K562 (cell line): ENCODE data around the gene ZP1. TPM values are rescaled to one million over a fixed set of nuclear protein-coding genes. Genes with fewer than 3 reads are reported as not detected.
A peak's percentile ranks its signal among the peaks of the same experiment; 100 is the strongest.

Experiments
- ADNP ChIP-seq: fragments of 200-800 bp; sonication (Bioruptor generic); IDR thresholded peaks from 2 replicates; pipeline ENCODE4 v1.6.1; 2016; ENCODE audit warnings: missing genetic modification characterization, missing compliant biosample characterization
- CC2D1A ChIP-seq: fragments of 450-650 bp; IDR thresholded peaks from 2 replicates; pipeline ENCODE4 v1.6.1; 2017; ENCODE audit warnings: mild to moderate bottlenecking
- CEBPG ChIP-seq, 3 experiments: fragments of 200-800 bp in 1 of 3; sonication (Bioruptor generic) in 1 of 3; sonication (generic) in 1 of 3; formaldehyde crosslinking in 1 of 3; IDR thresholded peaks in 2 of 3; conservative IDR thresholded peaks in 1 of 3; 2 replicates each; pipeline versions ENCODE4 v1.6.1 to v1.8.0; 2016 to 2022; ENCODE audit warnings: missing compliant biosample characterization in 2 of 3, missing genetic modification characterization in 2 of 3, mild to moderate bottlenecking in 1 of 3, missing genetic modification reagents in 1 of 3
- FOXA3 ChIP-seq, 2 experiments: fragments of 450-650 bp in 1 of 2; sonication (generic) in 1 of 2; formaldehyde crosslinking; IDR thresholded peaks in 1 of 2; conservative IDR thresholded peaks in 1 of 2; 2 replicates each; pipeline versions ENCODE4 v1.4.0 to v1.8.0; 2020 to 2022; ENCODE audit warnings: mild to moderate bottlenecking in 2 of 2, missing genetic modification reagents in 1 of 2
- FOXJ3 ChIP-seq: sonication (generic); formaldehyde crosslinking; IDR thresholded peaks from 2 replicates; pipeline ENCODE4 v1.4.0; 2020; ENCODE audit warnings: mild to moderate bottlenecking, missing genetic modification reagents
- GATAD2A ChIP-seq: fragments of 450-650 bp; IDR thresholded peaks from 2 replicates; pipeline ENCODE4 v1.6.1; 2017
- GTF2F1 ChIP-seq: IDR thresholded peaks from 2 replicates; pipeline ENCODE4 v1.6.1; 2011; ENCODE audit warnings: low read depth, low read length, improper control_type of control experiment
- HIVEP1 ChIP-seq: fragments of 250-450 bp; sonication (Bioruptor Pico); IDR thresholded peaks from 2 replicates; pipeline ENCODE4 v1.4.0; 2020; ENCODE audit warnings: mild to moderate bottlenecking
- HMG20A ChIP-seq: fragments of 450-650 bp; formaldehyde crosslinking; conservative IDR thresholded peaks from 2 replicates; pipeline ENCODE4 v1.4.0; 2020; ENCODE audit warnings: mild to moderate bottlenecking, mixed read lengths
- KDM1A ChIP-seq, 2 experiments: fragments of 450-650 bp; IDR thresholded peaks; 2 replicates each; pipeline ENCODE4 v1.6.1; 2016; ENCODE audit warnings: mild to moderate bottlenecking in 2 of 2
- MBD2 ChIP-seq: sonication (generic); IDR thresholded peaks from 2 replicates; pipeline ENCODE4 v1.6.1; 2016; ENCODE audit warnings: low read depth, borderline replicate concordance
- MEF2A ChIP-seq: IDR thresholded peaks from 2 replicates; pipeline ENCODE4 v1.6.1; 2011; ENCODE audit warnings: low read depth, mild to moderate bottlenecking, low read length, moderate library complexity; ENCODE audit not compliant: control insufficient read depth
- NFE2L1 ChIP-seq: fragments of 450-650 bp; IDR thresholded peaks from 2 replicates; pipeline ENCODE4 v1.6.1; 2016; ENCODE audit warnings: missing genetic modification characterization, low read depth, mild to moderate bottlenecking, missing compliant biosample characterization, moderate library complexity, borderline replicate concordance
- PHB ChIP-seq: fragments of 250-450 bp; sonication (Bioruptor Pico); IDR thresholded peaks from 2 replicates; pipeline ENCODE4 v1.5.0; 2021
- SMAD2 ChIP-seq: fragments of 150-350 bp; IDR thresholded peaks from 2 replicates; pipeline ENCODE4 v1.6.1; 2014; ENCODE audit warnings: low read depth, mild to moderate bottlenecking, low read length
- SNRNP70 ChIP-seq: fragments of 200-400 bp; formaldehyde crosslinking; optimal IDR thresholded peaks from 2 replicates; pipeline ENCODE3; 2017; ENCODE audit warnings: low read depth, low read length
- SPI1 ChIP-seq: IDR thresholded peaks from 2 replicates; pipeline ENCODE4 v1.6.1; 2011; ENCODE audit warnings: low read depth, low read length, control low read depth, borderline replicate concordance
- SRSF7 ChIP-seq: fragments of 200-400 bp; formaldehyde crosslinking; optimal IDR thresholded peaks from 2 replicates; pipeline ENCODE3; 2017; ENCODE audit warnings: mild to moderate bottlenecking, low read depth, low read length
- ZBTB1 ChIP-seq: sonication (generic); formaldehyde crosslinking; IDR thresholded peaks from 2 replicates; pipeline ENCODE4 v1.8.1; 2023; ENCODE audit warnings: missing genetic modification reagents, low read depth, mild to moderate bottlenecking, borderline replicate concordance
- ZEB2 ChIP-seq: fragments of 450-650 bp; IDR thresholded peaks from 2 replicates; pipeline ENCODE4 v1.6.1; 2016
- ZKSCAN3 ChIP-seq: fragments of 250-450 bp; sonication (Bioruptor Pico); IDR thresholded peaks from 2 replicates; pipeline ENCODE4 v1.4.0; 2020
- ZNF184 ChIP-seq: sonication (generic); formaldehyde crosslinking; IDR thresholded peaks from 2 replicates; pipeline ENCODE4 v1.5.0; 2020; ENCODE audit warnings: missing genetic modification reagents
- ZNF41 ChIP-seq: fragments of 250-450 bp; sonication (Bioruptor Pico); conservative IDR thresholded peaks from 2 replicates; pipeline ENCODE4 v1.4.0; 2020; ENCODE audit warnings: mild to moderate bottlenecking
- ZNF507 ChIP-seq: conservative IDR thresholded peaks from 2 replicates; pipeline ENCODE4 v1.6.1; 2017; ENCODE audit warnings: missing genetic modification characterization, missing compliant biosample characterization
- ZNF57 ChIP-seq: fragments of 450-650 bp; formaldehyde crosslinking; IDR thresholded peaks from 2 replicates; pipeline ENCODE4 v1.4.0; 2020; ENCODE audit warnings: mild to moderate bottlenecking, moderate library complexity
- polyA plus RNA-seq, 8 experiments: library from polyadenylated mRNA; depleted of rRNA in 4 of 8; stranded (reverse) in 5 of 8; unstranded in 3 of 8; fragments of >200 nt; fragmentation: Nextera tagmentation in 2 of 8; fragmentation: Illumina TruSeq in 1 of 8; extraction: Ambion mirVana in 2 of 8; extraction: Trizol in 1 of 8; gene quantifications; 2 replicates each; pipeline versions ENCODE4 v1.2.1 to v1.2.3, GENCODE V29; 2011 to 2014; ENCODE audit warnings: inconsistent platforms in 1 of 8, missing spikeins in 1 of 8
- total RNA-seq, 7 experiments: library from RNA; depleted of rRNA in 6 of 7; stranded (reverse); fragments of >200 nt in 6 of 7; fragmentation: Illumina TruSeq in 2 of 7; extraction: Trizol in 2 of 7; gene quantifications; 2 replicates each; pipeline versions ENCODE4 v1.2.1 to v1.2.3, GENCODE V29; 2011 to 2021; ENCODE audit warnings: low replicate concordance in 1 of 7
- TF ChIP-seq, protein P1 (sequence below): fragments of 250-450 bp; sonication (Bioruptor Pico); IDR thresholded peaks from 2 replicates; pipeline ENCODE4 v1.5.0; 2021; ENCODE audit warnings: mild to moderate bottlenecking, borderline replicate concordance
- TF ChIP-seq, protein P2 (sequence below): fragments of 450-650 bp; conservative IDR thresholded peaks from 2 replicates; pipeline ENCODE4 v1.6.1; 2016; ENCODE audit warnings: missing genetic modification characterization, low read depth, mild to moderate bottlenecking, missing compliant biosample characterization, moderate library complexity

ZP1 gene
- total and polyA plus RNA-seq, 9 of the 15 experiments (the other 6 are each of a cell fraction or from before 2014, with no cell fraction given) = 0.11 to 0.15 TPM; not detected in 7

- TF ChIP-seq, protein P1, sequence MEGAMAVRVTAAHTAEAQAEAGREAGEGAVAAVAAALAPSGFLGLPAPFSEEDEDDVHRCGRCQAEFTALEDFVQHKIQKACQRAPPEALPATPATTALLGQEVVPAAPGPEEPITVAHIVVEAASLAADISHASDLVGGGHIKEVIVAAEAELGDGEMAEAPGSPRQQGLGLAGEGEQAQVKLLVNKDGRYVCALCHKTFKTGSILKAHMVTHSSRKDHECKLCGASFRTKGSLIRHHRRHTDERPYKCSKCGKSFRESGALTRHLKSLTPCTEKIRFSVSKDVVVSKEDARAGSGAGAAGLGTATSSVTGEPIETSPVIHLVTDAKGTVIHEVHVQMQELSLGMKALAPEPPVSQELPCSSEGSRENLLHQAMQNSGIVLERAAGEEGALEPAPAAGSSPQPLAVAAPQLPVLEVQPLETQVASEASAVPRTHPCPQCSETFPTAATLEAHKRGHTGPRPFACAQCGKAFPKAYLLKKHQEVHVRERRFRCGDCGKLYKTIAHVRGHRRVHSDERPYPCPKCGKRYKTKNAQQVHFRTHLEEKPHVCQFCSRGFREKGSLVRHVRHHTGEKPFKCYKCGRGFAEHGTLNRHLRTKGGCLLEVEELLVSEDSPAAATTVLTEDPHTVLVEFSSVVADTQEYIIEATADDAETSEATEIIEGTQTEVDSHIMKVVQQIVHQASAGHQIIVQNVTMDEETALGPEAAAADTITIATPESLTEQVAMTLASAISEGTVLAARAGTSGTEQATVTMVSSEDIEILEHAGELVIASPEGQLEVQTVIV (CRISPR knock-in tag) = no peak
- no peak for TF ChIP-seq SNRNP70
- no peak for TF ChIP-seq FOXJ3 (CRISPR knock-in tag)
- TF ChIP-seq MBD2 = no peak
- no peak for TF ChIP-seq FOXA3 (CRISPR knock-in tag; conservative IDR thresholded peaks at IDR 0.05 in 1 of 2, IDR thresholded peaks at IDR 0.05 in 1 of 2)
- no peak for TF ChIP-seq HIVEP1 (CRISPR knock-in tag)
- no peak for TF ChIP-seq CEBPG (CRISPR knock-in tag; IDR thresholded peaks at IDR 0.05)
- TF ChIP-seq CEBPG (tag; conservative IDR thresholded peaks at IDR 0.05 in 1 of 2, IDR thresholded peaks at IDR 0.05 in 1 of 2) = no peak
- TF ChIP-seq GATAD2A = no peak
- no peak for TF ChIP-seq GTF2F1
- TF ChIP-seq ZBTB1 = no peak
- TF ChIP-seq HMG20A (CRISPR knock-in tag) = no peak
- no peak for TF ChIP-seq PHB
- no peak for TF ChIP-seq SMAD2
- no peak for TF ChIP-seq MEF2A
- no peak for TF ChIP-seq ADNP (tag)
- no peak for TF ChIP-seq ZNF184 (CRISPR knock-in tag)
- TF ChIP-seq ZEB2 = peak; percentile 48; the same call in 1 of the 2 replicates
- peak; percentile 73 to 83 for TF ChIP-seq KDM1A (IDR thresholded peaks at IDR 0.05)
- TF ChIP-seq NFE2L1 (tag) = no peak
- no peak for TF ChIP-seq ZKSCAN3 (CRISPR knock-in tag)
- no peak for TF ChIP-seq ZNF57 (CRISPR knock-in tag)
- no peak for TF ChIP-seq SRSF7
- TF ChIP-seq ZNF507 (tag) = no peak
- TF ChIP-seq, protein P2, sequence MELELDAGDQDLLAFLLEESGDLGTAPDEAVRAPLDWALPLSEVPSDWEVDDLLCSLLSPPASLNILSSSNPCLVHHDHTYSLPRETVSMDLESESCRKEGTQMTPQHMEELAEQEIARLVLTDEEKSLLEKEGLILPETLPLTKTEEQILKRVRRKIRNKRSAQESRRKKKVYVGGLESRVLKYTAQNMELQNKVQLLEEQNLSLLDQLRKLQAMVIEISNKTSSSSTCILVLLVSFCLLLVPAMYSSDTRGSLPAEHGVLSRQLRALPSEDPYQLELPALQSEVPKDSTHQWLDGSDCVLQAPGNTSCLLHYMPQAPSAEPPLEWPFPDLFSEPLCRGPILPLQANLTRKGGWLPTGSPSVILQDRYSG (tag) = no peak
- no peak for TF ChIP-seq CC2D1A
- no peak for TF ChIP-seq SPI1
- no peak for TF ChIP-seq ZNF41
Measured at GRCh38 chr11:60891103-60891741, 23.9 kb downstream of the ZP1 start (continued).
